GM10266 (cell line): Measurements from ENCODE around the gene PRR5L.
A peak's percentile ranks its signal among the peaks of the same experiment; 100 is the strongest.

ENCODE experiments used
- DNase-seq: peaks from one replicate; pipeline ENCODE4 v3.0.0; 2012; ENCODE audit errors: extremely low spot score
- TF ChIP-seq, protein P1 (sequence below): IDR thresholded peaks from 2 replicates; pipeline ENCODE4 v1.5.1; 2012; ENCODE audit warnings: mild to moderate bottlenecking, low read depth; ENCODE audit not compliant: control insufficient read depth, insufficient read depth; ENCODE audit errors: missing control alignments

PRR5L gene

GRCh38 chr11:36295926-36296325, at the start of gene PRR5L:
TSS of gene PRR5L (plus strand) at chr11:36296288. CDS start at chr11:36401122, 104,834 bp downstream.
- DNase-seq, result no peak
- TF ChIP-seq, protein P1, sequence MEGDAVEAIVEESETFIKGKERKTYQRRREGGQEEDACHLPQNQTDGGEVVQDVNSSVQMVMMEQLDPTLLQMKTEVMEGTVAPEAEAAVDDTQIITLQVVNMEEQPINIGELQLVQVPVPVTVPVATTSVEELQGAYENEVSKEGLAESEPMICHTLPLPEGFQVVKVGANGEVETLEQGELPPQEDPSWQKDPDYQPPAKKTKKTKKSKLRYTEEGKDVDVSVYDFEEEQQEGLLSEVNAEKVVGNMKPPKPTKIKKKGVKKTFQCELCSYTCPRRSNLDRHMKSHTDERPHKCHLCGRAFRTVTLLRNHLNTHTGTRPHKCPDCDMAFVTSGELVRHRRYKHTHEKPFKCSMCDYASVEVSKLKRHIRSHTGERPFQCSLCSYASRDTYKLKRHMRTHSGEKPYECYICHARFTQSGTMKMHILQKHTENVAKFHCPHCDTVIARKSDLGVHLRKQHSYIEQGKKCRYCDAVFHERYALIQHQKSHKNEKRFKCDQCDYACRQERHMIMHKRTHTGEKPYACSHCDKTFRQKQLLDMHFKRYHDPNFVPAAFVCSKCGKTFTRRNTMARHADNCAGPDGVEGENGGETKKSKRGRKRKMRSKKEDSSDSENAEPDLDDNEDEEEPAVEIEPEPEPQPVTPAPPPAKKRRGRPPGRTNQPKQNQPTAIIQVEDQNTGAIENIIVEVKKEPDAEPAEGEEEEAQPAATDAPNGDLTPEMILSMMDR, result no peak

DNA sequence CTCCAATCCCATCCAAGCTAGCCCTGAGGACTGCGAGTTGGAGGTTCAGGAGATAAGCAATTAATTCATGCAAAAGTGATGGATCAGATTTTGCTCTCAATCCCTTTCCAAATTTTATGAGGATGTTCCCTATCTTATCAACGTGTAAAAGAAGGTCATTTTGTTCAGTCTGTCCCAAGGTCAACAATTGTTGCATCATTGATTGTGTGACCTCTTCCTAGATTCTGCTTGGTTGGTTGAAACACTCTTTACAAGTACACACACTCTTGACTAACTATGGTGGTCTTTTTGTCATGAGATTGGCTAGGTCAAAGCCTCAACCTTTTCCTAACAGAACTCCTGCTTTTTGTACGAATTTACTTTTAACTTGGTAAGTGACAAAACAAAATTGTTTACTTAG, 48.6 kb upstream of the PRR5L start:
- TF ChIP-seq, protein P1, result no peak

GRCh38 chr11:36248436-36248835, 47.7 kb upstream of the PRR5L start:
- TF ChIP-seq, protein P1, result no peak
- no peak for DNase-seq

More for the DNA sequence above, 48.6 kb upstream of the PRR5L start:
- DNase-seq, result no peak

DNA sequence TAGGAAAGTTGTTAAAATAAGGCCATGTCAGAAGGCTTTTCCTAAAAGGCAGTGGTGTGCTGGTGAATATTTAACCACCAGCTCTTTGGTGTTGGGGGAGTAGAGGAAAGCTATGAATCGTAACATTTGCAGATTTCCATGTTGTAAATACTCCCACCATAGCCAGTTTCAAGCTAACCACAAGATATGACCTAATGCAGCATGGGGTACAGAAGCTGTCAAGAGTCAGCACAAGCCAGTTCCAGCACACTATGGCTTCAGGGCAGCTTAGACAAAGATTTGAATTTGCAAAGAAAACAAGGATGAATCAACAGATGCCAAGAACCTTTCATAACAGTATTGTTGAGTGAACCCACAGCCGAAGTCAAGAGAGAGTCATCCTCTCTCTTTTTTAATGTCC, 46.8 kb upstream of the PRR5L start:
- DNase-seq, result peak; percentile 23
- TF ChIP-seq, protein P1, result no peak

GRCh38 chr11:36251823-36252222, 44.3 kb upstream of the PRR5L start:
- DNase-seq, result no peak
- TF ChIP-seq, protein P1, result no peak

DNA sequence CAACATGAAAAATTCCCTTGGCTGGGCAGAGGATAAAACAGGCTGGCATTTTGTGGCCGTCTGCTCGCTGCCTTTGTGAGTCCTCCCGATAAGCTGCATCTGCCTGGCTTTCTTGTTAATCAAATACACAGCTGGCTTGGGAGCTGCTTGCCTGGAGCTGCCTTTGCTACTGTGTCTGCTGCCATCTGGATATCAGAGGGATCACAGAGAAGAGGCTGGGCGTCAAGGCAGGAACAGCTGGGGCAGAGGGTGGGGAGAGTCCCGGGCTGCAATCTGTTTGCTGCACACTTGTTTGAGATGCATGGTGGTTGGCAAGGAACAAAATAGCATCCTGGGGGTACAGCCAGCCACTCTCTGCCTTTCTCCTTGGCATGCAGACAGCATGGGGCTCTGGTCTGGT, 42.9 kb upstream of the PRR5L start:
- DNase-seq, result no peak
- TF ChIP-seq, protein P1, result no peak

DNA sequence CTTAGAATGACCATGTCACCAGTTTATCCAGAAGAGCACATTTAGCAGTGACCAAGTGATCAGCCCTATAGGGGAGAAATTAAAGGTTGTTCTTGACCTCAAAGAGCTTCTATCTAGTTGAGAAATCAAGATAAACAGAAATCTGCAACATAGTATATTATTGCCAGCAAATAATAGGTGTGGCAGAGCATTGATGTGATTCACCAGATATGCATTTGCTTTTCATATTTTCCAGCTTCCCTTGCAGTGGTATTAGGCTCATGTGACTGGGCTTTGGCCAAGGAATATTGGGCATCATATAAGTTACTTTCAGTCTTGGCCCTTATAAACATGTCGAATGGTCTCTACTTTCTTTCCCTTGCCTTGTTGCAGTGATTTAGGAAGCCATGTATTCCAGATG, 41.4 kb upstream of the PRR5L start:
- DNase-seq, result no peak
- TF ChIP-seq, protein P1, result no peak
